Activated effector memory CD4-positive, alpha-beta T cell treated with anti-CD3 and anti-CD28 coated beads, Interleukin-2, amount 50 U/mL, for 16 hours (primary cell): ENCODE data around the gene SUGCT.
"Not testable (repeated sequence)": the region's sequence is repeated elsewhere in the genome, so short reads cannot be mapped to it uniquely, and the experiment has no call there.

ENCODE experiments used
- DNase-seq: peaks from one replicate; pipeline ENCODE4 v3.0.0-alpha.2; 2020

SUGCT gene

DNA sequence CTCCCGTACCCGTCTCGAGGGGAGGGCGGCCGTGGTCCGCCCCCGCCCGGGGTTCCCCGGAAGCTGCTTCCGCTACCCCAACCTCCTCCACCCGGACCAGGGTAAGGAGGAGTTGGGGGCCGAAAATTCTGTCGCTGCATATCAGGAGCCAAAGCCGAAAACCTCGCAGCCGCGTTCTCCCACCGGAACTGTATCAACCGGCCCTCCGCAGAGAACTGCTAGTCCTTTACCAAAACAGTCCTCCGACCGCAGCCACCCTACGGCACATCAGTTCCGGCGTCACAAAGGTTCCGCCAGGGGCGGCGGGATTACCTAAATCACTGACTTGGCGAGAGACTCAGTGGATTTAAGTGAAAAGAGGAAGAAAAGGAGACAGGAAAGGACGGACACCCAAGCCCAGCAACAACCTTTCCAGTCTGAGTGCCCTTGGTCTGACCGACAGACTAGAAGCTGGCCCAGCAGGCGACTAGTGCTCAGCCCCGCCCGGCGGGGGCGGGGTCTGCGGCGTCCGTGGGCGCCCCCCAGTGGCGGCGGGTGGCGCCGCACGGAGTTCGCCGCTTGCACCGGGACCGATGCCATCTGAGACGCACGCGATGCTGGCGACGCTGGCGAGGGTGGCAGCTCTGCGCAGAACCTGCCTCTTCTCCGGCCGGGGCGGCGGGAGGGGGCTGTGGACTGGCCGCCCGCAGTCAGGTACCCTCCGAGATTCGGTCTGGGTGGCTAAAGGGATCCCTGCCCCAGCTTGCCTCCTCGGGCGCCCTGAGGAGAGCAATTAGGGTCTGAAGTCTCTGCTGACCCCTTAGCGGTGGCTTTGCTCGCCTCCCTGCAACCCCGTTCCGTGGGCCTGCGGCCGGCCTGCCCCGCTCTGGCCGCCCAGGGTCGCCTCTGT lies at the start of gene SUGCT, which contains the start of gene MPLKIP:
Gene SUGCT (plus strand): TSS at position 578 of the 889 bp plus-strand sequence.
Gene MPLKIP (minus strand): TSS at position 195 of the 889 bp plus-strand sequence. CDS start 55 bp downstream, at position 140.
- peak; percentile 94 for DNase-seq

DNA sequence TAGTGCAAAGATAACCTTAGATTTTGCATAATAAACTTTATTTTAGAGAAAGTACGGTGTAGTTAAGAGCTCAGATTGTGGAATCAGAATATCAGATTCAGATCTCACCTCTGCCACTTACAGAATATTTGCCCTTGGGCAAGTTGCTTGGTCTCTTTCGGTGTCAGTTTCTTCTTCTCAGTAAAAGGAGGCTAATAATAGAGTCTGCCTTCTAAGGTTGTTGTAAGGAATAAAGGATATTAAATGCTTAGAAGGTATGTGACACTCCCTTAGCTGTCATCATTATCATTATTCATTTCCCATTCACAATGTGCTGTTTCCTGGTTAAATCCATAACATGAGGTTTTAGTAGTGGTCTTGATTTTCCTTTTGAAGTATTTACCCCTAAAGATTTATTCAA lies 42.6 kb upstream of the SUGCT start:
- DNase-seq = no peak

DNA sequence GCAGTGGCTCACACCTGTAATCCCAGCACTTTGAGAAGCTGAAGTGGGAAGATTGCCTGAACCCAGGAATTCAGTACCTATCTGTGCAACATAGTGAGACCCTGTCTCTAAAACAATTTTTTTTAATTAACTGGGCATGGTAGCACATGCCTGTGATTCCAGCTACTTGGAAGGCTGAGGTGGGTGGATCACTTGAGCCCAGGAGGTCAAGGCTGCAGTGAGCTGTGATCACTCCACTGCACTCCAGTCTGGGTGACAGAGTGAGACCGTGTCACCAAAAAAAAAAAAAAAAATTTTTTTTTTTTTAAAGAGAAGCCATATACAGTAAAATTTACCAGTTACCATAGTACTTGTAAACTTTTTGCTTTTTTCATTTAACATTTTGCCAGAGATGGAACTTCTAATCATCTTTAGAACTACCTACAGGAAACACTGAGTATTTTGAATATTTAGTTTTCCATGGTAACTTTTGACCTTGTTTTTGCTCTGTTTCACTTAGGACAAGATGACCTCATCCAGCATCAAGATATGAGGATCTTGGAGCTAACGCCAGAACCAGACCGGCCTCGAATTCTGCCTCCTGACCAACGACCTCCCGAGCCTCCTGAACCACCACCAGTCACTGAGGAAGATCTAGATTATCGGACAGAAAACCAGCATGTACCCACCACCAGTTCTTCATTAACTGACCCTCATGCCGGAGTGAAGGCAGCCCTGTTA lies 41.0 kb upstream of the SUGCT start:
- no peak for DNase-seq

DNA sequence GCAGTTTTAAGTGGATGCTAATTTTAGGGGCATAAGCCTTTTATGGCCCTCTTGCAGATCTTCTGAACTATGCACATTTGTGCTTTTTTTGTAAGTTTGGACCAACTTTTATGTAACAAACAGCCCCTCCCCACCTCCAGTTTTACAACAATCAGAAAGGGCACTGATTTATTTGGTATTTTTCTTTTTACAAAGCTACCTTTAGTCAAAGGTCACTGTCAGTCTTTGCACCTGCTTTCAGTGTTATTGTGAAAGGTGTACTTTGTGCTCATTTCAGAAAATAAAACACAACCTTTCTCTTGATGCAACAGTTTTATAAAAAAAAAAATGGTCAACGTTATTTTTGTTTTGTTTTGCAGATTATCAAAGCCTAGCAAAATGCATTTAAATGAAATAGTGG lies 39.6 kb upstream of the SUGCT start:
- DNase-seq = no peak

DNA sequence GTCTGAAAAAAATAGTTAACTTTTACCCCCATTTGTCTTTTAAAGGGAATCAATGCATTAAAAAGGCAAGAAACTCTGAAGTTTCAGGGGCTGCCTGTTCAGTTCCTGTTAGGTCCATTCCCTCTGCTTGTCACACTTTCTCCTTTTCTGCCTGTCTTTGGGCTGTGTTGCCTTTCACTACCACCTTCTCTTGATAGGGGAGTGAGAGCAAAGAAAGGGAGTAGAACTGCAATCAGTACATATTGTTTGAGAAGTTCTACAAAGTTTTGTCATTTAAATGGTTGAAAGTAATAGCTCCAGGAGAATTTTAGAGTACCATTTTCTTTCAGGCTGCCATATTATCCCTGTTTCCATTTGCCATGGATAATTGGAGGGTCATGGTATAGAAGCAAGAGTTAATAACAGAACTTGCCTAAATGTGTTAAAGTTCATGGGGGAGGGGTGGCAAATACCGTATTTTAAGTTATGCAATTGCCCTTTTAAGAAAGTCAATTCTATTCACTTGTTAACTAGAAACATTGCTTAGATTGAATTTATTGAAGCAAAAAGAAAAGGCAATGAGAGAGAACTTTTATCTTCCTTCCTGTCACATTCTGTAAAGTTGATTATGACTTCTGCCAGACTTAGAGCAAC lies 39.0 kb upstream of the SUGCT start:
- DNase-seq = no peak

DNA sequence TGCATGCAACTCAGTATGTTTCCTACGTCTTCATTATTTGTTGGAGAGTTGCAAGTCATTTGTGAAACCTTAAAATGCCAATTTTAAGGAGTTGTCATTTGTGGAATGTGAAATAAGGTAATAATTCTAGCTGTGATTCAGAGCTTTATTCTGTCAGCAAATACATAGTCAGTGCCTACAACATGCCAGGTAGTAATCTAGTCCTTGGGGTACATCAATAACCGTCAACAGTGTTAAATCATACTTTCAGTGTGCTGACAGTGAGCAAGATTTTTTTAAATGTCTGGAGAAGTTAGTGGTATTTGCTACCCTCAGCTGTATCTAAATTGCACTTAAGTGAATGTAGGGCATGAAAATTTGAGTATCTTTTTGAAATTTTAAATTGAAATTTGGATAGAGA lies 37.1 kb upstream of the SUGCT start:
- no peak for DNase-seq

DNA sequence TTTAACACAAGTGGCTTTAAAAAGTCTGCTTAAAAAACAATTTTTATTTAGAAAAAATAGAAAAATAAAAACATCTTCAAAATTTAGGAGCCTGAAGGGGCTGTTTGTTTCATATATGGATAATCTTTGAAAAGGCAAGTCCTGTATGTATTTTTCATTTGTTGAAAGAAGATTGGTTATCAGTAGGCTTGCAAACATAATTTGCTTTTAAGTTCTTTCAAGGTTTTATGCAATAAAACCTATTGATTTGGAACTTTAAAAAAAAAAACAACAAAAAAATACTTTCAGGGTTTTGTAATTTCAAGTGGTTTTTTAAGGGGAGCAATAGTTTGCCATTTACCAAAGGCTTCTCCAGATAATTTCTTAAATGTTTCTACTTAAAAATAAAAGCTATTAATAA lies 36.0 kb upstream of the SUGCT start:
- no peak for DNase-seq

DNA sequence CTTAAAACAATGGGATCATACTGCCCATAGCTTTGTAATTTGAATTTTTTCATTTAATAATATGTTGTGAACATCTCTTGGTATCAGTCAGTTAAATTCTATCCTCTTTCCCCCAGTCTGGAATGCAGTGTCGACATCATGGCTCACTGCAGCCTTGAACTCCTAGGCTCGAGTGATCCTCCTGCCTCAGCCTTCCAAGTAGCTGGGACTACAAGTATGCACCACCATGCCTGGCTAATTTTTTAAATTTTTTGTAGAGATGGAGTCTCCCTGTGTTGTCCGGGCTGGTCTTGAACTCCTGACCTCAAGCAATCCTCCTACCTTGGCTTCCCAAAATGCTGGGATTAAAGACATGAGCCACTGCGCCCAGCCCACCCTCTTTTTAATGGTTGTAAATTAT lies 35.0 kb upstream of the SUGCT start:
- no peak for DNase-seq

DNA sequence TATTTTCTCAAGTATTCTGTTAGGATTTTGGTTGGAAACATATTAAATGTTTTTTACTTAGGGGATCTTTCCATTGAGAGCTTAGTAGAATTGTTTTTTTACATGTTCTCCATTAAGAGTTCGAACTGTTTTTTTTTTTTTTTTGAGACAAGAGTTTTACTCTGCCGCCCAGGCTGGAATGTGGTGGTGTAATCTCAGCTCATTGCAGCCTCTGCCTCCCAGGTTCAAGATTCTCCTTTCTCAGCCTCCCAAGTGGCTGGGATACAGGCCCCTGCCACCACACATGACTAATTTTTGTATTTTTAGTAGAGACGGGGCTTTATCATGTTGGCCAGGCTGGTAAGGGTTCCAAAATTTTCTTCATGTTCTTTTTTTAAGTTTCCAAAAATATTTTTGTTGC lies 33.6 kb upstream of the SUGCT start:
- no peak for DNase-seq

DNA sequence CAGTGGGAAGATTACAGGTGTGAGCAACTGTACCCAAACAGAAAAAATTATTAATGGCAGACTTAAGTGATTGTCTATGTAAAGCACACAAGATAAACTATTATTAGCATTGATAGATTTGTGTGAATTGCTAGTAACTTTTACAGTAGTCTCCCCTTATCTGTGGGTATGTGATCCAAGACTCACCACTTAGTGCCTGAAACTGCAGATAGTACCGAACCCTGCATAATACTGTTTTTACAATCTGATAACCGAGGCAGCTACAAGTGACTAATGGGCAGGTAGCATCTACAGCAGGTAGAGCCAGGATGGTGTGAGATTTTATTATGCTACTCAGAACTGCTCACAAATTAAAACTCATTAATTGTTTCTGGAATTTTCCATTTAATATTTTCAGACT lies 31.9 kb upstream of the SUGCT start:
- no peak for DNase-seq

DNA sequence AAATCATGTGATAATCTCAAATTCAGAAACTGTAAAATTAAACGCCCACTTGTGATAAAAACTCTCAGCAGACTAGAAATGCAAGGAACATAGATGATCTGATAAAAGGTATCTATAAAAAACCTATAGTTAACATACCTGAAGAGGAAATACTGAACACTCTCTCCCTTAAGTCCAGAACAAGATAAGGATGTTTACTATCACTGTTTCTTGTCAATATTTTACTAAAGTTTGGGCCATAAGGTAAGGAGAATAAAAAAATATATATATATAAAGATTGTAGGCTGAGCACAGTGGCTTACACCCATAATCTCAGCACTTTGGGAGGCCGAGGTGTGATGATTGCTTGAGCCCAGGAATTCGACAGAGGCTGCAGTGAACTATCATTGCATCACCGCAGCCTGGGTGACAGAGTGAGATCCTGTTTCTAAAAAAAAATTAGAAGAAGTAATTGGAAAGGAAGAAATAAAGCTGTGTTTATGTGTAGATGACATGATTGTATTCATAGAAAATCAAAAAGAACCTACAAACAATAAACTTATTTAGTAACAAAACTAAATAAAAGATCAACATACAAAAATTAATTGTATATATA lies 28.8 kb upstream of the SUGCT start:
- no peak for DNase-seq

DNA sequence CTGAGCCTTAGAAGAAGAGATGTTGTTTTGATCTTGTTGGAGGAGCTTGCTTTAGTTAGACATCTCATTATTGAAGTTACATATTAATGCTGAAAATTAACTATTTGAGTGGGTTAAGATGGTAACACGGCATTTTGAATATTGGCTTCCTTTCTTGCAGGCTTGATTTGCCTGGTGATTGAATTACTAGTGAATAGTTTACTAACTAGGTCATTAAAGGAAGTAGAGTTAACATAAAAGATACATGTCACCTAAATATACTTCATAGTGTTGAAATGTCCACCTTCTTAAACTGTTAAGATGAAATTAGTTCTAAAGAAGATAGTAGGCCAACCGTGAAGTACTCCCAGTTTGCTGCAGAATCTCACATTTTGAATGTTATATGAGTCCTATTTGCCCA lies 18.9 kb upstream of the SUGCT start:
- no peak for DNase-seq

DNA sequence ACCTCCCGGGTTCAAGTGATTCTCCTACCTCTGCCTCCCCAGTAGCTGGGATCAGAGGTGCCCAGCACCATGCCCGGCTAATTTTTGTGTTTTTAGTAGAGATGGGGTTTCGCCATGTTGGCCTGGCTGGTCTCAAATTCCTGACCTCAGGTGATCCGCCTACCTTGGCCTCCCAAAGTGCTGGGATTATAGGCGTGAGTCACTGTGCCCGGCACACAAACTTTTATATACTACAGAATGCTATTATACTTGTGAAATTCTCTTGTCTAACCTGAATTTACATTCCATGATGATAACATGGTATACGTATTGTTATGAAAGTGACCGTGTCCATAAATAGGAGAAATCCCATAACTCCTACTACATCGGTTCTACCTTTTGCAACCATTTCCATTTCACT lies 17.6 kb upstream of the SUGCT start:
- not testable (repeated sequence) for DNase-seq

DNA sequence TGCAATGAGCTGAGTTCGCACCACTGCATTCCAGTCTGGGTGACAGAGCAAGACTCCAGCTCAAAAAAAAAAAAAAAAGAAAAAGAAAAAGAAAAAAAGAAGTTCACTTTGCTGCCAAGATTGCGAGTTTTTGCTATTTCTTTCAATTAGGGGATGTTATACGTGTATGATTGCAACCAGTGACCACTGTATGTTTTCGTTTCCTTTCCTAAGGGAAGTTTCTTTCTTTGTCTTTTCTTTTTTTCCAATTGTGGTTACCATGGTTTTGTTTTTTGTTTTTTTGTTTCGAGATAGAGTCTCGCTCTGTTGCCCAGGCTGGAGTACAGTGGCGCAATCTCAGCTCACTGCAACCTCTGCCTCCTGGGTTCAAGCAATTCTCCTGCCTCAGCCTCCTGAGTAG lies 16.6 kb upstream of the SUGCT start:
- DNase-seq = not testable (repeated sequence)

DNA sequence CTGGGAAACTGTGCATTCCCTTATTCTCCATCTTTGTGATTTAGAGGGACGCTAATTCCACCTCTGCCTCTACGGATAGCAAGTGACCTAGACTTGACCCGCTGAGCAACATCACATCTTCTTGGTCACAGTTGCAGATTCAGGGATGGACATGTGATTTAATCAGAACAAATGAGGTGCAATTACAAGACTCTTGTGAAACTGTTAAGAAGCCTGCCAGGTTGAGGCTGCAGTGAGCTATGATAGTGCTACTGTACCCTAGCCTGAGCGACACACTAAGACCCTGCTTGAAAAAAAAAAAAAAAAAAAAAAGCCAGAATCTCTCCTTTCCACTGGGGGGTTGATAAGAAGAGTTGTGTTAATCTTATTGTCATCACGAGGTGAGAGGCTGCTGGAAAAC lies 14.8 kb upstream of the SUGCT start:
- DNase-seq = no peak

DNA sequence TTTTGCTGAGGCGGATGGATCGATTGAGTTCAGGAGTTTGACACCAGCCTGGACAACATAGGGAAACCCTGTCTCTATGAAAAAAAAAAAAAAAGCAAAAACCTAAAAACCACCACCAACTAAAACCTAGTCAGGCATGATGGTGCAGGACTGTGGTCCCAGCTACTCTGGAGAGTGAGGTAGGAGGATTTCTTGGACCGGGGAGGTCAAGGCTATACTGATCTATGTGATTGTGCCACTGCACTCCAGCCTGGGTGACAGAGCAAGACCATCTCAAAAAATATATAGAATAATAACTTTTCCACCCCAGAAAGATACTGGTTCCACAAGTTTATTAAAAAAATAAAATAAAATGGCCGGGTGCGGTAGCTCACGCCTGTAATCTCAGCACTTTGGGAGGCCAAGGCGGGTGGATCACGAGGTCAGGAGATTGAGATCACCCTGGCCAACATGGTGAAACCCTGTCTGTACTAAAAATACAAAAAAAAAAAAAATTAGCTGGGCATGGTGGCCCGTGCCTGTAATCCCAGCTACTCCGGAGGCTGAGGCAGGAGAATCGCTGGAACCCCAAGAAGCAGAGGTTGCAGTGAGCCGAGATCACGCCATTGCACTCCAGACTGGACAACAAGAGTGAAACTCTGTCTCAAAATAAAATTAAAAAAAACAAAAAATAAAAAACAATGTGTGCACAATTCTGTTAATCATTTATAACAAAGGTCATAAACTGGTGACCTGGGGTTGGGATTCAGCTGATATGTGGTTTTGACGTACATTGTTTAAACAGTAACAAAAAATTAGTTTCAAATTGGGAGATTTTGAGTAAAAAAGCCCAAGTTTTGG lies 12.5 kb upstream of the SUGCT start:
- not testable (repeated sequence) for DNase-seq

DNA sequence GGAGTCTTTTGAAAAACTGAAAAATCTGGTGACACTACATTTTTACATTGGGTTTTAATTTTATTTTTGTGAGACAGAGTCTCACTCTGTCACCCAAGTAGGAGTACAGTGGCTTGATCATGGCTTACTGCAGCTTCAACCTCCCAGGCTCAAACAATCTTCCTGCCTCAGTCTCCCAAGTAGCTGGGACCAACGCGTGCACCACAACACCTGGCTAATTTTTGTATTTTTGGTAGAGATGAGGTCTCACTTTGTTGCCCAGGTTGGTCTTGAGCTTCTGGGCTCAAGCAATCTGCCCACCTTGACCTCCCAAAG lies 11.9 kb upstream of the SUGCT start:
- no peak for DNase-seq

DNA sequence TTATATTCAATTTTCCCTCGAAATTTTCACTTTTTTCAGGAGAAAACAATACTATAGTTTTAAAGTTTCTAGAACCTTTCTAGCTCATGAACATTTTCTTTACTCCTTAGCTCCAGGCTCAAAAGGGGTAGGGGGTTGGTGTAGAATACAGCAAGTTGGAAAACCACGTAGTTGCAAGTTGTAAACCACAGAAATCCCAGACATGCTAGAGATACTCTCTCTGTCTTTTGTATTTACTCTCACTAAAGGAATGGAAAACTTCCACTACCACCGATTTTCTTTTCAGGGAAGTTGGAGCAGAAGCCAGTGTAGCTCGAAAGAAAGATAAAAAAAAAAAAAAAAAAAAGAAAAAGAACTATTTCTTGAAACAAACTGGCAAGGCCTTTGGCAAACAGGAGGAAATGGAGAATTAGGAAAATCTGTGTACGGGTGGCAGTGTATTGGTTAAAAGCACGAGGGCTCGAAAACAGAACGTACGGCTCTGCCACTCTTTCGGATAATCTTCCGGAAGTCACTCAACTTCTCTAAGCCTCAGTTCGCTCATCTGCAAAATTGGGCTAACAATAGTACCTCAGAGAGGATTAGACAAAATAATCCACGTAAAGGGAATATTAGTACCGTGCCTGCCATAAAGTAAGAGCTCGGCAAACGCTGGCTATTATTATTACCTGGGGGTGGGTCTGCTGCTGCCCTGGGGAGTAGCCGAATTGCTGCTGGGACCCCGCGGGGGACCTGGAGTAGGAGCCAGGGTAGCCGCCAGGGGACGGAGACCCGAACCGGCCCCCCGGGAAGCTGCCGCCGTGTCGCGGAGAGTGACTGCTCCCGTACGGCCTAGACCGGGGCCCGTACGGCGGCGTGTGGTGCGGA lies 1.0 kb upstream of the SUGCT start:
- DNase-seq = no peak

DNA sequence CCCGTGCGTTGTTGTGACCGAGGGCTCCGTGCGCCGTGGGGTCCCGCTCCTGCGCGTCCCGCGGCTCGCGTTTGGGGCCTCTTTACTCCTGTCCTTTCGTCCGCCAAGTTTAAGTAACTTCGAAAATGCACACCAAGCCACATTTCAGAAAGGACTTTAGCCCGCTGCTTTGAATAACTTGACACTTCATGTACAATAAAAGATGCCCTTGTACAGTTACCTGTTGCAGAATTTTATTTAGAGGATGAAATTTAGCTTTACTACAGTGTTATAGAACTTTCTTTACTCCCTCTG lies 459 bp downstream of the SUGCT start:
- no peak for DNase-seq

DNA sequence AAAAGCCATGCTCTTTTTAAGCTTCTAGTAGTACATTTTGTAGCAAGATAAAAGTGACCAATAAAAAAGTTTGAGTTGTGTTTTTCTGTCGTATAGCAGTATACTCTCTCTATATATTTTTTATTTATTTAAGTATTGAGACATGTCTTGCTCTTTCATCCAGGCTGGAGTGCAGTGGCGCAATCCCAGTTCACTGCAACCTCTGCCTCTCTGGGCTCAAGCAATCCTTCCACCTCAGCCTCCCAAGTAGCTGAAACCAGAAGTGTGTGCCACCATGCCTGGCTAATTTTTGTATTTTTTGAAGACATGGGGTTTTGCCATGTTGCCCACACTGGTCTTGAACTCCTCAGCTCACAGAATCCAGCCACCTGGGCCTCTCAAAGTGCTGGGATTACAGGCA lies 2.8 kb downstream of the SUGCT start:
- DNase-seq = no peak

DNA sequence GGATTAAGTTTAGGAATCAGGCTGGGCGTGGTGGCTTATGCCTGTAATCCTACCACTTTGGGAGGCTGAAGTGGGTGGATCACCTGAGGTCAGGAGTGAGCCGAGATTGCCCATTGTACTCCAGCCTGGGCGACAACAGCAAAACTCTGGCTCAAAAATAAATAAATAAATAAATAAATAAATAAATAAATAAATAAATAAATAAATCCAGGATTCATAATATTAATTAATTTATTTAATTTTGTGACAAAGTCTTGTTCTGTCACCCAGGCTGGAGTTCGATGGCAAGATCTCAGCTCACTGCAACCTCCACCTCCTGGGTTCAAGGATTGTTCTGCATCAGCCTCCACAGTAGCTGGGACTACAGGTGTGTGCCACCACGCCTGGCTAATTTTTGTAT lies 4.2 kb downstream of the SUGCT start:
- DNase-seq = no peak

DNA sequence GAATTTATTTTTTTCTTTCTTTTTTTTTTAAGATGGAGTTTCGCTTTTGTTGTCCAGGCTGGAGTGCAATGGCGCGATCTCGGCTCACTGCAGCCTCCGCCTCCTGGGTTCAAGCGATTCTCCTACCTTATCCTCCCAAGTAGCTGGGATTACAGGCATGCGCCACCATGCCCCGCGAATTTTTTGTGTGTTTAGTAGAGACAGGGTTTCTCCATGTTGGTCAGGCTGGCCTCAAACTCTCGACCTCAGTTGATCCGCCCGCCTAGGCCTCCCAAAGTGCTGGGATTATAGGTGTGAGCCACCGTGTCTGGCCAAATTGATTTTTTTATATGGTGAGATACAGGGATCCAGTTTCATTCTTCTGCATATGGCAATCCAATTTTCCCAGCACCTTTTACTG lies 5.1 kb downstream of the SUGCT start:
- not testable (repeated sequence) for DNase-seq
